HFF-Myc (cell line): ENCODE data around the gene ST3GAL2.
A peak's percentile ranks its signal among the peaks of the same experiment; 100 is the strongest.
"Not testable (repeated sequence)": the region's sequence is repeated elsewhere in the genome, so short reads cannot be mapped to it uniquely, and the experiment has no call there.

Experiments used
- DNase-seq: peaks from one replicate; pipeline ENCODE4 v3.0.0-alpha.2; 2011; ENCODE audit warnings: low read depth; ENCODE audit errors: extremely low read depth
- H3K4me3 ChIP-seq: replicated peaks from 2 replicates; pipeline ENCODE4 v1.5.1; 2011; ENCODE audit warnings: low read depth, mild to moderate bottlenecking, control low read depth, low read length
- TF ChIP-seq, protein P1 (sequence below): IDR thresholded peaks from 2 replicates; pipeline ENCODE4 v1.5.1; 2012; ENCODE audit warnings: mild to moderate bottlenecking, low read depth, low read length, control low read depth; ENCODE audit errors: missing control alignments

ST3GAL2 gene

DNA sequence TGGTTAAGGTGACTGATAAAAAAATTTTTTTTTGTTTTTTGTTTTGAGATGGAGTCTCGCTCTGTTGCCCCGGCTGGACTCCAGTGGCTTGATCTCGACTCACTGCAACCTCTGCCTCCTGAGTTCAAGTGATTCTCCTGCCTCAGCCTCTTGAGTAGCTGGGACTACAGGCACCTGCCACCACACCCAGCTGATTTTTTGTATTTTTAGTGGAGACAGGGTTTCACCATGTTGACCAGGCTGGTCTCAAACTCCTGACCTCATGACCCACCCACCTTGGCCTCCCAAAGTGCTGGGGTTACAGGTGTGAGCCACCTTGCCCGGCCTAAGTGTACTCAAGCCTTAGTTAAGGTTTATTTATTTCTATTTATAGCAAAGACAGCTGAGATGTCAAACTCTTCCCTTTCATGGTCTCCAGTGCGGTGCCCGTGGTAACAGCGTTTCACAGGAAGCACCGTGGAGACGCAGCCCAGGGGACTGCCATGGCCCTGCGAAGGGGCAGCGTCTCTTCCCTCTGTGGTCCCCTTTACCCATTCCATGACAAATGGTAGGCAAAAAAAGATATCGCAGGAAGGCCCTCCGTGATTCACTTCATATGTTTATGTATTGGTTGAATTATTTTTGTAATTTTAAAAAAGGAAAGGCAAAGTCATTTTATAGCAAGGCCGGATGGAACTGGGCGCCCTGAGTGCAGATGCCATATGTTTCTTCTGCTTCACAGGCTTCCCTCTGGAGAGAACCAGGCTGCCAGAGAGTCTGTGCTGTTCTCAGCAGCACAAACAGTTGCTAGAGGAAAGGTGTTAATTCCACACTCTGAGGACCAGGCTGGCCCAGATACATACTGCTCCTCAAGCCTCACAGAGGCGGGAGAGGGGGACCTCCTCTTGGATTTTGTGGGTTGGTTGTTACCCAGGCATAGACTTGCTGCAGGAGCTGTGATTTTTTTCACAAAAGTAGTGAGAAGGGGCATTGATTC, 63.0 kb downstream of the ST3GAL2 start:
- no peak overlapping the region for H3K4me3 ChIP-seq
- TF ChIP-seq, protein P1, sequence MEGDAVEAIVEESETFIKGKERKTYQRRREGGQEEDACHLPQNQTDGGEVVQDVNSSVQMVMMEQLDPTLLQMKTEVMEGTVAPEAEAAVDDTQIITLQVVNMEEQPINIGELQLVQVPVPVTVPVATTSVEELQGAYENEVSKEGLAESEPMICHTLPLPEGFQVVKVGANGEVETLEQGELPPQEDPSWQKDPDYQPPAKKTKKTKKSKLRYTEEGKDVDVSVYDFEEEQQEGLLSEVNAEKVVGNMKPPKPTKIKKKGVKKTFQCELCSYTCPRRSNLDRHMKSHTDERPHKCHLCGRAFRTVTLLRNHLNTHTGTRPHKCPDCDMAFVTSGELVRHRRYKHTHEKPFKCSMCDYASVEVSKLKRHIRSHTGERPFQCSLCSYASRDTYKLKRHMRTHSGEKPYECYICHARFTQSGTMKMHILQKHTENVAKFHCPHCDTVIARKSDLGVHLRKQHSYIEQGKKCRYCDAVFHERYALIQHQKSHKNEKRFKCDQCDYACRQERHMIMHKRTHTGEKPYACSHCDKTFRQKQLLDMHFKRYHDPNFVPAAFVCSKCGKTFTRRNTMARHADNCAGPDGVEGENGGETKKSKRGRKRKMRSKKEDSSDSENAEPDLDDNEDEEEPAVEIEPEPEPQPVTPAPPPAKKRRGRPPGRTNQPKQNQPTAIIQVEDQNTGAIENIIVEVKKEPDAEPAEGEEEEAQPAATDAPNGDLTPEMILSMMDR, result no peak
- DNase-seq, result no peak

DNA sequence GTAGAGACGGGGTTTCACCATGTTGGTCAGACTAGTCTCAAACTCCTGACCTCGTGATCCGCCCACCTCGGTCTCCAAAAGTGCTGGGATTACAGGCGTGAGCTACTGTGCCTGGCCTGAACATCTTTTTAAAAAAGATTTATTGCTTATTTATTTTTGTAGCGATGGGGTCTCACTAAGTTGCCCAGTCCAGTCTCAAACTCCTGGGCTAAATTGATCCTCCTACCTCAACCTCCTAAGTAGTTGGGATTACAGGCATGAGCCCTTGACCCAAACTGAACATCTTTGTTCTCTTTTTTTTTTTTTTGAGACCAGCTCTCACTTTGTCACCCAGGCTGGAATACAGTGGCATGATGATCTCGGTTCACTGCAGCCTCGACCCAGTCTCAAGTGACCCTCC, 64.7 kb downstream of the ST3GAL2 start:
- no peak overlapping the region for H3K4me3 ChIP-seq
- DNase-seq, result no peak
- TF ChIP-seq, protein P1, result no peak

DNA sequence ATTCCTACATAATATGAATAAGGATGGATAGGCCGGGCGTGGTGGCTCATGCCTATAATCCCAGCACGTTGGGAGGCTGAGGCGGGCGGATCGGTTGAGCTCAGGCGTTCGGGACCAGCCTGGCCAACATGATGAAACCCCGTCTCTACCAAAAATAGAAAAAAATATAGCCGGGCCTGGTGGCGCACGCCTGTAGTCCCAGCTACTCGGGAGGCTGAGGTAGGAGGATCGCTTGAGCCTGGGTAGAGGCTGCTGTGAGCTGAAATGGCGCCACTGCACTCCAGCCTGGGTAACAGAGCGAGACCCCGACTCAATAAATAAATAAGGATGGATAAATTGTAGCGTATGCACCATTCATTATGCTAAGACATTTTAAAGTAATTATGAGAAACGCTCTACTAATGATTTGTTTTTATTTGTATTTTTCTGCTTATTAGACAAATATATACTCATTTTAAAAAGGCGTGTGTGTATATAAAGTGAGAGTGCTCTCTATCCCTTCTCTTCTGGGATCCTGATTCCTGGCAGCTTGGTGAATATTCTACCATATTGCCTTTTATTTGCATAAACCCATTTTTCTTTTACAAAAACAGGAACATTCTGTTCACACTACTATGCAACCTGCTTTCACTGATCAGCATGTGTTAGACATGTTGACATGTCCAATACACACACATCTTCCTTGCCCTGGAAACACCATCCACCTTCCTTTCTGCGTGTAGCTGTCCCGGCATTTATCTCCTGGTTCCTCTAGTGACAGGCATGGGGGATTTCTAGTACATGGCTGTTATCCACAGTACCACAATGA, 65.8 kb downstream of the ST3GAL2 start:
- no peak for DNase-seq
- TF ChIP-seq, protein P1, result no peak

DNA sequence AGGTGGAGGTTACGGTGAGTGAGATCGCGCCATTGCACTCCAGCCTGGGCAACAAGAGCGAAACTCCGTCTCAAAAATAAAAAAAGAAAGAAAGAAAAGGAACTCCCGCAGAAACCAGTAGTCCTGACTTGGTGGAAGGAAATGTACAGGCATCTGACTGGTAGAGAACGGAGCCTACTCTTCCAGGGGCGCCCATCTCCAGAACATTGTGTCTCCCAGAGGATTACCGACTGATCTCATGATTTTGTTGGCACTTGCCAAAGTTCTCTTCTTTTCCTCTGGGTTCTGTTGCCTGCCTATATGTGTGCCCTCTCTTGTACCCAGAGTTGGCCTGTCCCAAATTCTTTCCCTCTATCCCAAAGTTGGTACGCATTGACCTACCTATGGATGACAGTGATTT, 68.0 kb downstream of the ST3GAL2 start:
- no peak for DNase-seq
- H3K4me3 ChIP-seq, result no peak overlapping the region
- TF ChIP-seq, protein P1, result no peak

More for the DNA sequence above, 65.8 kb downstream of the ST3GAL2 start:
- no peak overlapping the region for H3K4me3 ChIP-seq

DNA sequence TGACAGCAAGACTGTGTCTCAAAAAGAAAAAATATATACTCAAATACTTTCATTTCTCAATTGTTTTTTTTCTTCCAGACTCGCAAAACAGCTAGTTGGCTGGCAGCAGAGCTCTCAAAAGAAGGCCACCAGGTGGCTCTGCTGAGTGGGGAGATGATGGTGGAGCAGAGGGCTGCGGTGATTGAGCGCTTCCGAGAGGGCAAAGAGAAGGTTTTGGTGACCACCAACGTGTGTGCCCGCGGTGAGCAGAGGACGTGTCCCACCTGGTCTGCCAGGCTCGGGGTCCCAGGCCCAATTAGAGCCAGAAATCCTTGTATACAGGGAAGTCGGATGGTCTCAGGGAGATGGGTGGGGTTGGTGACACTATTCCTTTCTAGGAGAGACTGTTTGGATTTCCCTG, 68.8 kb downstream of the ST3GAL2 start:
- not testable (repeated sequence) for DNase-seq, H3K4me3 ChIP-seq
- TF ChIP-seq, protein P1, result peak; percentile 67

DNA sequence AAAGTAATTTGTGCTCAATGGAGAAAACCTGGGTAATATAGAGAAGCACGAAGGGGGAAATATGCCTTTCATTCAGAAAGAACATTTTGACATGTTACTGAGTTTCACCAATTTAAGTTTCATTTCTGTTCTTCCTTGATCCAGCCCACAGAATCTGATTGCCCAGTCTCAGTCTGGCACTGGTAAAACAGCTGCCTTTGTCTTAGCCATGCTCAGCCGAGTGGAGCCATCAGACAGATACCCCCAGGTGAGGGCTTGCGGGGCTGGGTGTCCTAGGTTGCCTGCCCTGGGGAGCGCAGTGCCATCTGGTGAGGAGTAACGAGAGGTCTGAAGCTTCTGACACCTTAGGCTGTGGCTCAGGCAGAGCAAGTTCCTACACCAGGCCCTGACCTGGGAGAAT, 74.5 kb downstream of the ST3GAL2 start:
- no peak overlapping the region for H3K4me3 ChIP-seq
- TF ChIP-seq, protein P1, result no peak
- no peak for DNase-seq
